Neural cell (in vitro differentiated cells): Measurements from ENCODE around the gene C21orf91. TPM values are rescaled to one million over a fixed set of nuclear protein-coding genes. Genes with fewer than 3 reads are reported as not detected.

Experiments used
- H2AFZ ChIP-seq: fragments of 200-600, 300-800 bp; sonication (generic), shearing (Covaris generic); 2 replicates; pipeline ENCODE4 v1.6.0; 2014; ENCODE audit warnings: low read depth, mild to moderate bottlenecking, antibody characterized with exemption, low read length, moderate library complexity
- H3F3A ChIP-seq: fragments of 200-600 bp; shearing (Covaris generic); 2 replicates; pipeline ENCODE4 v1.6.1; 2016; ENCODE audit warnings: mild to moderate bottlenecking, moderate library complexity, mixed read lengths, antibody characterized with exemption, low read length; ENCODE audit not compliant: insufficient read depth, poor library complexity, severe bottlenecking
- H3K27ac ChIP-seq: fragments of 200-600, 300-800 bp; sonication (generic), shearing (Covaris generic); 2 replicates; pipeline ENCODE4 v1.5.1; 2014; ENCODE audit warnings: mild to moderate bottlenecking, low read length, moderate library complexity
- H3K27me3 ChIP-seq: fragments of 300-800, 200-600 bp; sonication (generic), shearing (Covaris generic); 2 replicates; pipeline ENCODE4 v1.6.0; 2014; ENCODE audit warnings: mild to moderate bottlenecking, low read depth, low read length, moderate library complexity; ENCODE audit not compliant: insufficient read depth
- H3K36me3 ChIP-seq: fragments of 300-800, 200-600 bp; sonication (generic), shearing (Covaris generic); 2 replicates; pipeline ENCODE4 v1.5.1; 2014; ENCODE audit warnings: mild to moderate bottlenecking, antibody characterized with exemption, low read length, moderate library complexity; ENCODE audit not compliant: insufficient read depth
- H3K4me2 ChIP-seq: fragments of 300-800, 200-600 bp; sonication (generic), shearing (Covaris generic); 2 replicates; pipeline ENCODE4 v1.6.0; 2014; ENCODE audit warnings: mild to moderate bottlenecking, low read length
- H3K4me3 ChIP-seq: fragments of 300-800, 200-600 bp; sonication (generic), shearing (Covaris generic); 2 replicates; pipeline ENCODE4 v1.5.1; 2014; ENCODE audit warnings: mild to moderate bottlenecking, low read length, moderate library complexity
- H3K79me2 ChIP-seq: fragments of 200-600 bp; shearing (Covaris generic); replicated peaks from 2 replicates; pipeline ENCODE4 v1.6.0; 2014; ENCODE audit warnings: mild to moderate bottlenecking, low read length, moderate library complexity; ENCODE audit not compliant: insufficient read depth
- H3K9ac ChIP-seq: fragments of 300-800, 200-600 bp; sonication (generic), shearing (Covaris generic); 2 replicates; pipeline ENCODE4 v1.6.1; 2016; ENCODE audit warnings: mild to moderate bottlenecking, low read length, mixed read lengths
- H3K9me2 ChIP-seq: fragments of 200-600 bp; shearing (Covaris generic); 2 replicates; pipeline ENCODE4 v1.6.1; 2016; ENCODE audit warnings: mild to moderate bottlenecking, low read length, mixed read lengths; ENCODE audit not compliant: insufficient read depth
- H3K9me3 ChIP-seq: fragments of 200-600, 300-800 bp; sonication (generic), shearing (Covaris generic); 2 replicates; pipeline ENCODE4 v1.6.1; 2016; ENCODE audit warnings: mild to moderate bottlenecking, mixed run types, low read length, moderate library complexity, mixed read lengths
- H4K20me1 ChIP-seq: fragments of 200-600 bp; shearing (Covaris generic); 2 replicates; pipeline ENCODE4 v1.6.1; 2016; ENCODE audit warnings: mild to moderate bottlenecking, mixed run types; ENCODE audit not compliant: insufficient read depth
- MXI1 ChIP-seq: fragments of 450-650 bp; conservative IDR thresholded peaks from 2 replicates; pipeline ENCODE4 v1.6.1; 2014; ENCODE audit warnings: antibody characterized with exemption, mild to moderate bottlenecking; ENCODE audit not compliant: poor library complexity, severe bottlenecking
- SMC3 ChIP-seq: fragments of 450-650 bp; conservative IDR thresholded peaks from 2 replicates; pipeline ENCODE4 v1.6.1; 2014; ENCODE audit warnings: antibody characterized with exemption, mild to moderate bottlenecking, moderate library complexity; ENCODE audit not compliant: poor library complexity
- TAF1 ChIP-seq: IDR thresholded peaks from 2 replicates; pipeline ENCODE4 v1.6.1; 2012; ENCODE audit warnings: low read depth
- polyA plus RNA-seq: library from polyadenylated mRNA; depleted of rRNA; stranded (reverse); fragments of >200 nt; gene quantifications from 2 replicates; pipeline ENCODE4 v1.2.3, GENCODE V29; 2014
- TF ChIP-seq, protein P1 (sequence below): IDR thresholded peaks from 2 replicates; pipeline ENCODE4 v1.6.1; 2012; ENCODE audit warnings: borderline replicate concordance

The C21orf91 gene
- polyA plus RNA-seq, 1 donor from 2014 or later, result 19.6 TPM

GRCh38 chr21:17794518-17795145, 24.5 kb downstream of the C21orf91 start:
- no peak overlapping the region for H3K4me3 ChIP-seq
- H3K27me3 ChIP-seq, result no peaks in the 10 kb centered on the region
- H2AFZ ChIP-seq, result no peak overlapping the region
- no peaks in the 10 kb centered on the region for H4K20me1 ChIP-seq
- H3K79me2 ChIP-seq, result peaks cover 5% of the 10 kb centered on the region
- H3K9me3 ChIP-seq, result no peaks in the 10 kb centered on the region
- no peak overlapping the region for H3K27ac ChIP-seq
- H3K9ac ChIP-seq, result no peak overlapping the region
- TF ChIP-seq, protein P1, sequence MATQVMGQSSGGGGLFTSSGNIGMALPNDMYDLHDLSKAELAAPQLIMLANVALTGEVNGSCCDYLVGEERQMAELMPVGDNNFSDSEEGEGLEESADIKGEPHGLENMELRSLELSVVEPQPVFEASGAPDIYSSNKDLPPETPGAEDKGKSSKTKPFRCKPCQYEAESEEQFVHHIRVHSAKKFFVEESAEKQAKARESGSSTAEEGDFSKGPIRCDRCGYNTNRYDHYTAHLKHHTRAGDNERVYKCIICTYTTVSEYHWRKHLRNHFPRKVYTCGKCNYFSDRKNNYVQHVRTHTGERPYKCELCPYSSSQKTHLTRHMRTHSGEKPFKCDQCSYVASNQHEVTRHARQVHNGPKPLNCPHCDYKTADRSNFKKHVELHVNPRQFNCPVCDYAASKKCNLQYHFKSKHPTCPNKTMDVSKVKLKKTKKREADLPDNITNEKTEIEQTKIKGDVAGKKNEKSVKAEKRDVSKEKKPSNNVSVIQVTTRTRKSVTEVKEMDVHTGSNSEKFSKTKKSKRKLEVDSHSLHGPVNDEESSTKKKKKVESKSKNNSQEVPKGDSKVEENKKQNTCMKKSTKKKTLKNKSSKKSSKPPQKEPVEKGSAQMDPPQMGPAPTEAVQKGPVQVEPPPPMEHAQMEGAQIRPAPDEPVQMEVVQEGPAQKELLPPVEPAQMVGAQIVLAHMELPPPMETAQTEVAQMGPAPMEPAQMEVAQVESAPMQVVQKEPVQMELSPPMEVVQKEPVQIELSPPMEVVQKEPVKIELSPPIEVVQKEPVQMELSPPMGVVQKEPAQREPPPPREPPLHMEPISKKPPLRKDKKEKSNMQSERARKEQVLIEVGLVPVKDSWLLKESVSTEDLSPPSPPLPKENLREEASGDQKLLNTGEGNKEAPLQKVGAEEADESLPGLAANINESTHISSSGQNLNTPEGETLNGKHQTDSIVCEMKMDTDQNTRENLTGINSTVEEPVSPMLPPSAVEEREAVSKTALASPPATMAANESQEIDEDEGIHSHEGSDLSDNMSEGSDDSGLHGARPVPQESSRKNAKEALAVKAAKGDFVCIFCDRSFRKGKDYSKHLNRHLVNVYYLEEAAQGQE, result no peak
- TF ChIP-seq MXI1, result no peak
- no peak for TF ChIP-seq TAF1
- H3F3A ChIP-seq, result no peaks in the 10 kb centered on the region
- no peak overlapping the region for H3K4me2 ChIP-seq
- no peaks in the 10 kb centered on the region for H3K9me2 ChIP-seq
- H3K36me3 ChIP-seq, result peaks cover 12% of the 10 kb centered on the region

DNA sequence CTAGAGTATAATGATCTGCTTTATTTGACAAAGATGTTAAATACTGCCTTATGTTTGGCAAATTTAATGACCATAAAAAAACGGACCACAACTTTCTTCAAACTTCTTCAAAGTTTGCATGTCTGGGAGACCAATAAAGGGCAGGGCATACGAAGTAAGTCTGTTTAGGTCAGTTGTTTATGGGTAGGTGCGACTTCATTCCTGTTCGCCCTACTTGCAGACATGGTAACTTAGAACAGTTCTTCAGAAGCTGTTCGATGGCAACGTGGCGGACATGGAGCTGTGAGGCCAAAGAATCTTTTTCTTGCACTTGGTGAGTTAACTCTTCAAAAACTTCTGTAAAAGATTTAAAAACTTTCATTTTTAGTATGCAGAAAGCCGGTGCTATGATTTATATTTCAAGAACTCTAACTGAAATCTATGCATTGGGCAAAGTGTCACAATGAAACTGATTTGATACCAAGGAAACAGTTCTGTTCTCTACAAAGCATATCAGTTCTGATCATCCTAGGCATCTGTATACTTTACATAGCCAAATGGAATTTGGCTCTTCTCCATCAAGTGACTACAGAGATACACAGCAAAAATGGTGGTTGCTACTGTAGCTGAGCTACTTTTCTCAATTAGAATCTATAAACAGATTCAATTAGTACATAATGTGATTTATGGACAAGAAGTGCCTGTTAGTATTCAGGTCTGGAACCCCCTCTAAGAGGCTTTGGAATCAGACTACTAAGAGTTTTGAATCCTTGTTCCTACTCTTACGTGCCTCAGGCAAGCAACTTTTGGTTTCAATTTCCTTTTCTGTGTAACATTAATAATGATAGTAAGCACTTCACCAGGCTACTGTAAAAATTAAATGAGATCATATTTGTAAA, 25.7 kb downstream of the C21orf91 start:
- H3K79me2 ChIP-seq, result no peaks in the 10 kb centered on the region
- no peaks in the 10 kb centered on the region for H3K9me2 ChIP-seq
- H3K4me2 ChIP-seq, result no peak overlapping the region
- H3F3A ChIP-seq, result no peaks in the 10 kb centered on the region
- H3K9ac ChIP-seq, result no peak overlapping the region
- no peaks in the 10 kb centered on the region for H4K20me1 ChIP-seq
- no peak overlapping the region for H3K27ac ChIP-seq
- H2AFZ ChIP-seq, result no peak overlapping the region
- peaks cover 12% of the 10 kb centered on the region for H3K36me3 ChIP-seq
- H3K4me3 ChIP-seq, result no peak overlapping the region
- H3K9me3 ChIP-seq, result no peaks in the 10 kb centered on the region
- no peaks in the 10 kb centered on the region for H3K27me3 ChIP-seq
- TF ChIP-seq SMC3, result no peak
- TF ChIP-seq TAF1, result no peak
- TF ChIP-seq, protein P1, result no peak
